Activated naive CD4-positive, alpha-beta T cell (primary cell): ENCODE results near the gene PRSS33.

Experiments used
- DNase-seq, 4 experiments: peaks; one replicate each; lab custom pipeline; 2025; lab: John Stamatoyannopoulos, UW

Gene PRSS33

DNA sequence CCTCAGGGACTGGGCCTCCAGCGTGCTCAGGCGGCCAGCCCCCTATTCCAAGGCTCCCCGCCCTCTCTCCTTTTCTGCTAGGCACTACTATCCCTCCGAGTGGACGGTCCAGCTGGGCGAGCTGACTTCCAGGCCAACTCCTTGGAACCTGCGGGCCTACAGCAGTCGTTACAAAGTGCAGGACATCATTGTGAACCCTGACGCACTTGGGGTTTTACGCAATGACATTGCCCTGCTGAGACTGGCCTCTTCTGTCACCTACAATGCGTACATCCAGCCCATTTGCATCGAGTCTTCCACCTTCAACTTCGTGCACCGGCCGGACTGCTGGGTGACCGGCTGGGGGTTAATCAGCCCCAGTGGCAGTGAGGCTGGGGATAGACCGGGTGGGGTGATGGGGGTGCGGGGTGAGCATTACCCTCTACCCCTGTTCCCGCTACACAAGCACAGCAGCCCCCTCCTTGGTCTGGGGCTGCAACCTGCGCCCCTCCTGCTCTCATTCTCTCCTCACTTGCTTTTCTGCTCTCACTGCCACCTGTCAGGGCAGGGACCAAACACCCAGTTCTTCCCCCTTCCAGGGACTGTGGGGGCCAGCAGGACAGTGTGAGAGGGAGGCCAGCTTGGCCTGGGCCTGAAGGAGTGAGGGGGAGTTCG lies 12.0 kb upstream of the PRSS33 start:
- DNase-seq, result no peak

DNA sequence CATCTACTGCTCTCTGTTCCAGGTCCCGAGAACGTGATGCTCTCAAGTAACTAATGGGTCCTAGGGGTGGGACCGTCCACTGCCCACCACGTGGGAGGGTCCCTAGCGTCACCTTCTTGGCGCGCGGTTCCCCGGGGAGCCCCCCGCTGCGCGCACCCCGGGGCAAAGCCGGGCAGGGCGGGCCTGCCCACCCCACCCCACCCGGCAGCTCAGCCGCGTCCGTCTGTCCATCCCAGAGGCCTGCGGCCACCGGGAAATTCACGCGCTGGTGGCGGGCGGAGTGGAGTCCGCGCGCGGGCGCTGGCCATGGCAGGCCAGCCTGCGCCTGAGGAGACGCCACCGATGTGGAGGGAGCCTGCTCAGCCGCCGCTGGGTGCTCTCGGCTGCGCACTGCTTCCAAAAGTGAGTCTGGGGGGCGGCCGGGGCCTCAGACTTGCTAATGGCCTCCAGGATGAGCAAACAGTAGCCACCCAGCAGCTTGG lies 11.4 kb upstream of the PRSS33 start:
- DNase-seq, result no peak

DNA sequence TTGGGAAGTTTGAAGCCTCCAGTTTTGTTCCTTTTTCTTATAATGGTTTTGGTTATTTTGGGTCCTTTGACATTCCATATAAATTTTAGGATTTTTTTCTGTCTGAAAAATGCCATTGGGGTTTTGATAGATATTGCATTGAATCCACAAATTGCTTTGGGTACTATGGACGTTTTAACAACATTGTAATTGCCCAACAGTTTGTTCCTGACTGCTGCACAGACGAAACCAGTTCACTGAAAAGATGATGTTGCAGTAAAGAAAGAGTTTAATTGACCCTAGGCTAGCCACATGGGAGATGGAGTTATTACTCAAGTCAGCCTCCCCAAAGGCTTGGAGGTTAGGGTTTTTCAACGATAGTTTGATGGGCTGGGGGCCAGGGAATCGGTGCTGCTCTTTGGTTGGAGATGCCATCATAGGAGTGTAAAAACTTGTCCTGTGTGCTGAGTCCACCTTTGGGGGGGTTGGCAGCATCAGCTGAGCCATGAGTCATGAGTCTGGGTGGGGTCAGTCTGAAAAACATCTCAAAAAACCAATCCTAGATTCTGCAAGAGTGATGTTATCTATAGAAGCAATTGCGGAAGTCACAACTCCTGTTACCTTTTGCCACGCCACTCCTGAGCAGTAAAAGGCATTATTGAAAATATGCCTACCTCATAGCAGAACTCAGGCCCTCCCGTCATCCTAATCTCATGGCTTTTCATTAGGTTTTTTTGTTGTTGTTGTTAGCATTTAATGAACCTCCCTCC lies 8.2 kb upstream of the PRSS33 start:
- no peak for DNase-seq

DNA sequence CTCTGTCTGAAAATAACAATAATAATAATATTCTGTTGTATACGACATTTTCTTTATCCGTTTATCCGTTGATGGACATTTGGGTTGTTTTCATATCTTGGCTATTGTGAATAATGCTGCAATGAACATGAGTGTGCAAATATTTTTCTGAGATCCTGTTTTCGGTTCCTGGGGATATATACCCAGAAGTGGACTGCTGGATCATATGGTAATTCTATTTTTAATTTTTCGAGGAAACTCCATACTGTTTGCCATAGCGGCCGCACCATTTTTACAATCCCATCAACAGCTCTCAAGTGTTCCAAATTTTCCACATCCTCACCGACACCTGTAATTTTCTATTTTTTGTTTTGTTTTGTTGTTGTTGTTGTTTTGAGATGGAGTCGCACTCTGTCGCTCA lies 5.6 kb upstream of the PRSS33 start:
- DNase-seq, result no peak

DNA sequence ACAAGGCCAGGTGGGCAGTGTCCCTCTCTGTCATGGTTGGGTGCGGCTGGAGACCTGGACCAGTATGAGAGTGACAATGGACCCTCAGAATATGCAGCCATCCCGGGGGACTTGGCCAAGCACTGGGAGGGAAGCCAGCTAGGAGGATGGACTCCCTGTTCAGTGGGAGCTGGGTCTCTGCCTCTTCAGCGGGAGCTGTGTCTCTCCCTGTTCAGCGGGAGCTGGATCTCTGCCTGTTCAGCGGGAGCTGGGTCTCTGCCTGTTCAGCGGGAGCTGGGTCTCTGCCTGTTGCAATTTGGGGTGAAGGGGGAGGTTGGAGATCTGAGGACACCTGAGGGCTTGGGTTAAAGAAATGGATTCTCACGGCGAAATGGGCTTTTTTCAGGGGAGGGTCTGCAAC lies 3.8 kb upstream of the PRSS33 start:
- DNase-seq, result no peak

DNA sequence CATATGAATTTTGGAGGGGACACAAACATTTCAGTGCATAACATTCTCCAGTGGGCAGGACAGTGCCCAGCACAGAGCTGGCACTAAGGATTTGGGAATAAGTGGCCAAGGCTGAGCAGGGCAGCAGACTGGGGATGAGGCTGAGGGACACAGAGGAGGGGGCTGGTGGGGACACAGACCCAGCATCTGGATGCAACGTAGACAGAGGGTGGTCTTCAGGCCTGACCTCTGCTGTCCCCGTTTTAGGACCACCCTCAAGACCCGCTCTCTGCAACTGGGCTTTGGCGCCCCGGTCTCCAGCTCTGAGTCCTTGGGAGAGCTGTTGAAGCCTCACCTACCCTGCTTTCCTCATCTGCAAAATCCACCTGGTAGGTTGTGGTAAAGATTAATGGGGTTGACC lies 3.3 kb upstream of the PRSS33 start:
- no peak for DNase-seq

DNA sequence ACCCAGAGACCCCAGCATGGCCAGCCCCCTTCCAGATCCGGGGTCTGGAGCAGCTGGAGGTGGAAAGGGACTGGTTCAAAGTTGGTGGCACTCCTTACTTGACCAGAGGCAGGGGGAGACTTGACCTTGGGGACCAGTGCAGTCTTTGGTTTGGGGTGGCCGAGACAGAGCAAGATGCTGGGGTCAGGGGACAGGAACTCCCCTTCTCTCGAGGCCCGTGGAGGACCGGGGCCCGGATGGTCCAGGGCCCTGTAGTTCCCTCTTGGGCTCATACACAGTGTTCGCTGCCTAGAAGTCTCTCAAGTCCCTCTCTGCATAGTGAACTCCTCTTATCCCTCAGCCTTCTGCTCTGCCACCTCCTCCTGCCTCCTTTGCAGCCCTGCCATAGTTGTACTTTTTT lies 601 bp upstream of the PRSS33 start:
- DNase-seq, result no peak

DNA sequence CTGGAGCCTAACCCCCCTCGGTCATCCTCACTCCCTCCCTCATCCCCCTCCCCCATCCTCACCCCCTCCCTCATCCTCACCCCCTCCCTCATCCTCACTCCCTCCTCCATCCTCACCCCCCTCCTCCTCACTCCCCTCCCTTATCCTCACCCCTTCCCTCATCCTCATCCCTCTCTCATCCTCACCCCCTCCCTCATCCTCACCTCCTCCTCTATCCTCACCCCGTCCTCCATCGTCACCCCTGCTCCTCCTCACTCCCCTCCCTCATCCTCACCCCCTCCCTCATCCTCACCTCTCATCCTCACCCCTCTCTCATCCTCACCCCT lies 571 bp downstream of the PRSS33 start:
- no peak for DNase-seq

DNA sequence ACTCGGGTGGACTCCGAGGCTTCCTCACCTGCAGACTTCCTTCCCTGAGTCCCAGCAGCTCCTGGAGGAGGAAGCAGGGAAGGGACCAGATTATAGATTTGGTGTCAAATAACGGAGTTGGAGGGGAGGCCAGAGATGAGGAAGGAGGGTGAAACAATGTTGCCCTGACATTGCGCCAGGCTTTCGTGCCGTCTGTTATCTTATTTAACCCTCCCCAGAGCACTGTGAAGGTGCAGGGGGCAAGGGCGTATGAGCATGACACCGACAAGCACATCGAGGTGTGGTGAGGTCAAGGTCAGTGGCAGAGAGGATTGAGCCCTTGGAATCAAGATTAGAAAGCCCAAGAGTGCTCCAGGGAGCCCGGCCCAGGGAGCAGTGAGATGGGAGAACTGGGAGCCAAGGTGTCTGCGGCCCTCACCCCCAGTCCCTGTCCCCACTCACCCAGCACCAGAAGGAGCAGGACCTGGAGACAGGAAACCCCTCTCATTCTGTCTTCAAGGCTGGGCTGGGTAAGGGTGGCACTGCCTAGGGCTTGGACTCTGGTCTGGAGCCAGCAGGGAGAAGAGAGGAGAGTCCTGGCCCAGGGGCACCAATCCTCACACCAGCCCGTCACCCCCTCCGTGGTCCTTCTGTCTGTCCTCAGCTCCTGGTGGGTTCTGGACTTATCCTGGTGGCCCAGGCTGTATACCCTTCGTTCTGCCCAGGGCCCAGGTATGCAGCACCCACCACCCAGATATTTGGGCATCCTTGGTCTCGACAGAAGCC lies 1.1 kb downstream of the PRSS33 start:
- no peak for DNase-seq

DNA sequence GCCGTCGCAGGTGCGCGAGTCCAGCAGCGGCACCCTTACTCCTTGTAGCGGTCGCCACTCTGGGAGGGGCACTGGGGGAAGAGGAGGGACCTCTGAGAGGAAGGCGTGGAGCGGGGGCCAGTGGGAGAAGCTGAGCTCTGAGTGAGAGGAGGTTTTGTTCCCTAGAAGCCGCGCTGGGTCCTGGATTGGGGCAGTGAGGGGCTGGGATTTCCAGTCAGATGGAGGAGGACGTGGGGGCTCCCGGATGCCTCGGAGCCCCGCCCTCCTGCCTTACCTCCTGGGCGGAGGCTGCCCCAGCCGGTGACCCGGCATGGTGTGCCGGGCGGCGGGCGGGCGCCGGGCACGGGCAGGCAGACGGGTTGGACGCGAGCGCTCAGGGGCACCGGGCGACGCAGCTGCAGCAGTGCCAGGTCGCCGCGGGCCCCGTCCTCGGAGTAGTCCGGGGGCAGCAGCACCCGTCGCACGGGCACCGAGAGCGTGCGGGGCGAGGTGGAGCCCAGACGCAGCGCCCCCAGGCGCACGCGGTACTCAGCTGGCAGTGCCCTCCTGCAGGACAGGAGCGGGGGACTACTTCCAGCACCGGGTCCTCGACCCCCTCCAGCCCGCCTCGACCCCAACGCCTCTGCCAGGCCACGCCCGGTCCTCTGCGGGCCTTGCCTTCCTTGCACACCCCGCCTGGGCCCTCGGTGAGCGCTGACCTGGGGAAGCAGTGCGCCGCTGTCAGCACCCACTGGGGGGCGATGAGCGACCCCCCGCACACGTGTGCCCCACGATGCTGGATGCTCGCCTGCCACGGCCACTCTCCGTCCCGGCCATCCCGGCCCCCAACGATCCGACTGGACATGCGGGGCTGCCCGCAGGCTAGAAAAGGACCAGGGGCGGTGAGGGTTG lies 2.0 kb downstream of the PRSS33 start:
- peak in 1 of 4 experiments; percentile 46 for DNase-seq

DNA sequence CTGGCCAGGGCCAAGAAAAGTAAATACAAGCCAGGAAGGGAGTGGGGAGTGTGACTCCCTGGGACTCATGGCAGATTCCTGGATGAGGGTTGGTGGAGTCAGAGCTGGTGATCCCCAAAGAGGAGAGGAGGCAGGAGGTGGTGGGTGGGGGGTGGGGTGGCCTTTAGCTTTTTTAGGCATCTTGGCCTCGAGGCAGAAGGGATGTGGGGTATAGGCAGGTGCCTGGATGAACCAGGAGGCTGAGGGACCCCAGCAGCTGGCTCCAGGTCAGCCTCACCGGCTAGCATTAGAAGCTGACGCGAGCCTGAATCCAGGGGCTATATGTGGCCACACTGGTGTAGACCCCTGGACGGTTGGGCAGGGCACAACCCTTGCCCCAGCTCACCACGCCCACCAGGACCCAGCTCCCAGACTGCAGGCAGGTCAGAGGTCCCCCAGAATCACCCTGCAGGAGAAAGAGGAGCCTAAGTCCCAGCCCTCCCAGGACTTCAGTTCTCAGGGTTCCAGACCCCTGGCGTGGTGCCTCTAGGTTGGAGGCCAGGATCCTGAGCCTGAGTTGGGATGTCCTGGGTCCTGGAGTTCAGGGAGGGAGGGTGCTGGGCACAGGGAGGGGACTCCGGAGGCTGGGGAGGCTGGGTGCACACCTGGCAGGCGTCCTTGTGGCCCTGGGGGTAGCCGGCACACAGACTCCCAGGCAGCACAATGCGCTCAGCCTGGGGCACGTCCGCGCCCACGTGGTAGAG lies 2.8 kb downstream of the PRSS33 start:
- no peak for DNase-seq

DNA sequence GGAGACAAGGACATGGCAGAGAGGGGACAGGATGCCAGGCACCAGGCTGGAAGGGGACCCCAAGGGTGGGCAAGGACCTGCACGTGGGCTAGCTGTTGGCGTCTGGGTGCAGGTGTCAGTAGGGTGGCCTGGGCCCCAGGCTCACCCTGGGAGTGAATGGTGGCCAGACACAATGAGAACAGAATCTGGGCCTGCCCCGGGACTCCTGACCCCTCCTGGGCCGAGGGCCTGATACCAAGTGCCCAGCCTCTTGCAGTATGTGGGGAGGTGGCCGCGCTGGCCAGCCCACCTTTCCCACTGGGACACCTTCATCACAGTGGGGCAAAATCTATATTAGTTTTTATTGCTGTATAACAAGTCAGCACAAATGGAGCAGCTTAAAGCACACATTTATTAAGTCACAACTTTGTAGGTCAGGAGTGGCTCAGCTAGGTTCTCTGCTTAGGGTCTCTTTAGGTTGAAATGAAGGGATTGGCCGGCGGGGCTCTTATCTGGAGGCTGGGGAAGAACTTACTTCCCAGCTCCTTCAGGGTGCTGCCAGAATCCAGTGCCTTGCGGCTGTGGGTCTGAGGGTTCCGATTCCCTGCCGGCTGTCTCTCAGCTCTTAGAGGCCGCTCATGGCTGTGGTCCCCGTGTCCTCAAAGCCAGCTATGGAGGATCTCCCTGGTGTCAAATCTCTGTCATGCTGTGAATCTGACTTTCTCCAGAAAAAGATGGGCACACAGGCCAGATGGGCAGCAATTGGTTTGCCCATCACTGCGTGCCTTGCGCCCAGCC lies 3.6 kb downstream of the PRSS33 start:
- no peak for DNase-seq

DNA sequence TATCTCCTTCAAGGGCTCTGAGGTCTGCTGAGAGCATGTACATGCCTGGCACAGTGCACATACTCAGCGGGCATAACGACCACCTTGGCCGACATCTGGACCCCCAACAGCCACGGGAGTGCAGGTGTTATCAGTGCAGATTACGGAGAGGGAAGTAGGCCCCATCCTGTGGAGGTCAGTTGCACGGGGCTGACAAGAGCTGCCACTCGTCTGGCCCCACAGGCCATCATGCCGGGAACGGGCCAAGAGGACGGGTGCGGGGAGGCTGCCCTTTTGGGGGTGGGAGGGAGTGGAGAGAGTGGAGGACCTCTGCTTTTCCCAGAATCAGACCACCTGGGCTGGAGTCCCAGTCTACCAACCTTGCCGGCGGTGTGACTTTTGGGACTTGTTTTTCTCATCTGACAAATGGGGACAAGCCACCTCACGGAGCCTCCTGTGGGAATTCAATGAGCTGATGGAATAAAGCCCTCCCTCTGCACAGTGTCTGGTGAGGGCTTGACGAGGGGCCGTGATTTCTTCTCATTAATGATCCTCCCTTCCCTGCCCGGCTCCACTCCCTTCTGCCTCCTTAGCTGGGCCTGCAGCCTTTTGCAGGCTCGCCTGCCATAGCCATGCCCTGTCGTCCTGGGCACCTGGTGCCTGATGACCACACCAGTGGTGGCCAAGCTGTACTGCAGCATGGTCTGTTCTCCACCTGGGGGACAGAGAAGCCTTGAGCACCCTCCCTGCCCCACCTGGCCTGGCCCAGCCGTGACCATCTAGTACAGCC lies 4.6 kb downstream of the PRSS33 start:
- no peak for DNase-seq

DNA sequence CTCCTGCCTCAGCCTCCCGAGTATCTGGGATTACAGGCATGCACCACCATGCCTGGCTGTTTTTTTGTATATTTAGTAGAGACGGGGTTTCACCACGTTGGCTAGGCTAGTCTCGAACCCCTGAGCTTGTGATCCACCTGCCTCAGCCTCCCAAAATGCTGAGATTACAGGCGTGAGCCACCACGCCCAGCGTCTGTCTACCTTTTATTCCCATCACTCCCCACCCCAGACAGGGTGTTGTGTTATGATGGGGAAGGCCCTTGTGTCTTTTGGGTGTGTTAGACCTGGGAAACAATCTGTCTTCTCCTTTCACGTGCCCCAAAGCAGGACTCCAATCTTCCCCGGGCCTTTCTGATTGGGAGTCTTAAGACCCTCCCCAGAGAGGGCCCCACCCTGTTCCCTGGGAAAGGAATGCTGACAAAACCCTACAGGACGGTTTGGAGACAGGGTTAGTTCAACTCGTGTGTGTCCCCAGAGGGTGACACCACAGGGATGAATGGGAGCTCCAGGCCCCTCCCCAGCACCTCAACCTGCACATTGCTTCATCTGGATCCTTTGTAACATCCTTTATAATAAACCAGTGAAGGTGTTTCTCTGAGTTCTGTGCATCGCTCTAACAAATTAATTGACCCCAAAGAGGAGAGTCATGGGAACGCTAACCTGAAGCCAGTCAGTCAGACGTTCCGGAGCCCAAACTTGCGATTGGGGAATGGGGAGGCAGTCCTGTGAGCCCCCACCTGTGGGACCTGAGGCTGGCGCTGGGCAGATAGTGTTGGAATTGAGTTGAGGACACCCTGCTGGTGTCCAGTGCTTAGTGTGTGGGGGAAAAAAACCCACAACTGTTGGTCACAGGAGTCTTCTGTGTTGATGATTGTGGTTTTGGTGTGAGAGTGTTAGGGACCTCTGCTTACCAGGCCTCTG lies 7.1 kb downstream of the PRSS33 start:
- no peak for DNase-seq

DNA sequence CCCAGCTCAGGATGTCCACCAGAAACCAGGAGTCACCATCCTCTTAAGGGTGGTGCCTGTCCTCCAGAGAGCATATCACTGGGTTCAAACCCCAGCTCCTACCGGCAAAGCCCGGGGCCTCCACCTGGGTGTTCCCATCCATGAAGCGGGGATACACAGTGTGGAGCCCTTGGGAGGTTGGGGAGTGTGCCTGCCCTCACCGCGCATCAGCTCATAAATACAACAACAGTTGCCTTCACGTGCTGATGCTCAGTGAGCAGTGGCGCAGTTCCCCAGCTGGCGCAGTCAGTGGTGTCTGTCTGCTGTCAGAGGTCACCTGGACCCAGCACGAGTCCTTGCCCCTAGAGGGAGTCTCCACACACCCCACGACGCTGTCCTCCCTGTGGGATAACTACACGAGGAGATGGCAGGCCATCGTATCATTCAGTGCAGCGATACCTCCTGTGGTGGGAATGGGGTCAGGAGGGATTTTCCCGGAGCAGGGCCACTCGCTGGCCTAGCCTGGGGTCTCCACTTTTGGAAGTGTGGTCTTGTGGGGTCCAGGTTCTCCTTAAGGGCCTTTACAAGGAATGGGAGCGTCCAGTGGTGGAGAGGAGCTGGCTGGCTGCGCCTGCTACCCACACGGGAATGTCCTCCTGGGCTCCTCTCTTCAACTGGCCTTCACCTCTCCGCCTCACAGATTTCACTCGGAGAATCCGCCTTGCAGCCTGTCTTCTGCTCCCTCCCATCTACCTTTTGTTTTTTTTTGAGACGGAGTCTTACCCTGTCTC lies 8.0 kb downstream of the PRSS33 start:
- DNase-seq, result no peak

DNA sequence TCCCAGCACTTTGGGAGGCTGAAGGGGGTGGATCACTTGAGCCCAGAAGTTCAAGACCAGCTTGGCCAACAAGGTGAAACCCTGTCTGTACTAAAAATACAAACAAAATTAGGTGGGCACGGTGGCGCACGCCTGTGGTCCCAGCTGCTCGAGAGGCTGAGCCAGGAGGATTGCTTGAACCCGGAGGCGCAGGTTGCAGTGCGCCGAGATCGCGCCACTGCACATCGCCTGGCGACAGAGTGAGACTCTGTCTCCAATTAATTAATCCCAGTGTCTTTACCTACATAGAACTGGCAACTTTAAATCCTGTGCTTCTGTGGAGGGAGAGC lies 8.8 kb downstream of the PRSS33 start:
- no peak for DNase-seq

DNA sequence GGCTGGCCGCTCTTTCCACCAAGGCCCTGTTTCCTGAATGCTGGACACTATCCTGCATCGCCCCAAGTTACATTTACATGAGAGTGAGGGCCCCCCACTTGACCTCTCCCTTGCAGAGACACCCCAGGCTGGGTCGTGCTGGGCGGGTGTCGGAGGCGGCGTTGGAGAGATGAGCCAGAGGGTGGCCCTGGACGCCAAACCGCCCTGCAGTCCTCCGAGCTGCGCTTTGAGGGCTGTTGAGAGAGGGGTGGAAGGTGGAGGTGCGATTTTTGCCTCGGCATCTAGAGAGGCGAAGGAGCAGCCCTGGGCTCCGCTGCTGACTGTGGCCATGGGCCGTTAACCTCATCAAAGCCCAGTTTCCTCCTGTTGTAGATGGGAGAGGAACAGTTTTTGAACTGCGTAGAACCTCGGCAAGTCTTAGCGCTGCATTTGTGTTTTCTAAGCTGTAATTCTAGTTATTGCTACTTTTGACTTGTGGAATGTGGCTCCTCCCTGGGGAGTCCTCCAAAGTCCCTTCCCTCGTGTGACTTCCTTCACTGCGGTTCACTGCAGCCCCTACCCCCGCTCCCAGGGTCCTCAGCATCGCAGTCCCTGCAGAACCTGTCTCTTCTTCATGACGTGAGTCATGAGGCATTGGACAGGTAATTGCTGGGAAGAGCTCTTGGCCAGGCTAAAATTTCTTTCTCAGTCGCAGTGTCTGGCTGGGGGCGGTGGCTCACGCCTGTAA lies 9.3 kb downstream of the PRSS33 start:
- peak in 1 of 4 experiments; percentile 47 for DNase-seq
